GM04503 (cell line): ENCODE measurements around the gene PNMT.

Experiments used
- DNase-seq: peaks from one replicate; pipeline ENCODE4 v3.0.0-alpha.2; 2012; ENCODE audit warnings: low read depth

Gene PNMT

GRCh38 chr17:39653662-39654331, 14.5 kb upstream of the PNMT start:
- no peak for DNase-seq

DNA sequence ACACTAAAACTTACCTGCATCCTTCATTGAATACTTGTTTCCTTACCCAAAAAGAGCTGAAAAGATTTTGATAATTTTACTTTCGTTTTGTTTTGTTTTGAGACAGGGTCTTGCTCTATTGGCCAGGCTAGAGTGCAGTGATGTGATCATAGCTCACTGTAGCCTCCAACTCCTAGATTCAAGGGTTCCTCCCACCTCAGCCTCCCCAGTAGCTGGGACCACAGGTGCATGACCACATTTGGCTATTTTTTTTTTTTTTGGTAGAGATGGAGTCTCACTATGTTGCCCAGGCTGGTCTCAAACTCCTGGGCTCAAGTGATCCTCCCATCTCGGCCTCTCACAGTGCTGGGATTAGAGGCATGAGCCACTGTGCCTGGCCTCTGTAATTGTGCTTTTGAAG, 13.1 kb upstream of the PNMT start:
- DNase-seq: no peak

DNA sequence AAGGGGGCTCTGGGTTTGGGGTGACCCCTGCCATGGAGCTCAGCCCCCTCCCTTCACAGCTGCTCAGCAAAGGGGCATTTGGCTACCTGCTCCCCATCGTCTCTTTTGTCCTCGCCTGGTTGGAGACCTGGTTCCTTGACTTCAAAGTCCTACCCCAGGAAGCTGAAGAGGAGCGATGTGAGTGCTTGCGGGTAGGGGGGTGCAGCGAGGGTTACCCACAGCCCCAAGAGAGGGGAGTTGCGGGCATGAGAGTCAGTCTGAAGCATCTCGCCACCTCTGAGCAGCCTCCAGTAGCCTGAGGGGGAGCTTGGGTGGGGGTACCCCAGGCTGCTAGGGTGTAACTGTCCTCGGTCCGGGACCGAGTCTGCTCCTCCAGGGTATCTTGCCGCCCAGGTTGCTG, 9.9 kb upstream of the PNMT start:
- no peak for DNase-seq

GRCh38 chr17:39658760-39659159, 9.5 kb upstream of the PNMT start:
- DNase-seq: no peak

DNA sequence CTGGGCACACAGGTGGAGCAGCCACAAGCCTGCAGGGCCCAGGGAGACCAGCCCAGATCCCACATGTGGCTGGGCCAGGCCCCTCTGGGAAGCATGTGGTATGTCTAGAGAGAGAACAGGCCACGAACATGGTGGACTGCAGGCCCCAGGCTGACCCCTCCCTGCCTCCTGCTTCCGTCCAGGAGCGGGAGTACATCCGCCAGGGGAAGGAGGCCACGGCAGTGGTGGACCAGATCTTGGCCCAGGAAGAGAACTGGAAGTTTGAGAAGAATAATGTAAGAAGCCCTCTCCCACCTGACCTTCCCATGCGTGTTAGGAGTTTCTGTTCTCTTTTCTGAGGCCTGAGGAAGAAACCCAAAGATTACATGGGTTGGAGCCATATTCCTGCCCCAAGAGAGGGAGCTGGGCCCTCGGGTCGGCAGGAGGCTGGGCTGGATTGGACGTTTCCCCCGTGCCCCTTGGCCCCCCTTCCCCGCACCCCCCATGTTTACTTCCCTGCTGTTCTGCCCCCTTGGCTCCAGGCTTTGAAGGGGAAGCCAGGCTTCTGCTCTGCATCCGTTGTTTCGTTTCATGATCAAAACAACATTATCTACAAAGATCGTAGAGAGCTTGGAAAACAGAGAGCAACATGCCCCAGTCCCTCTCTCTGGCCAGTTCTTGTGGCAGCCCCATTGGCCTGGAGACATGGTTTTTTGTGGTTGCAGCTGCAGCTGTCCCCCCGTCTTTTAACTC, 8.8 kb upstream of the PNMT start:
- DNase-seq: no peak

GRCh38 chr17:39660011-39660360, 8.3 kb upstream of the PNMT start:
- DNase-seq: no peak

DNA sequence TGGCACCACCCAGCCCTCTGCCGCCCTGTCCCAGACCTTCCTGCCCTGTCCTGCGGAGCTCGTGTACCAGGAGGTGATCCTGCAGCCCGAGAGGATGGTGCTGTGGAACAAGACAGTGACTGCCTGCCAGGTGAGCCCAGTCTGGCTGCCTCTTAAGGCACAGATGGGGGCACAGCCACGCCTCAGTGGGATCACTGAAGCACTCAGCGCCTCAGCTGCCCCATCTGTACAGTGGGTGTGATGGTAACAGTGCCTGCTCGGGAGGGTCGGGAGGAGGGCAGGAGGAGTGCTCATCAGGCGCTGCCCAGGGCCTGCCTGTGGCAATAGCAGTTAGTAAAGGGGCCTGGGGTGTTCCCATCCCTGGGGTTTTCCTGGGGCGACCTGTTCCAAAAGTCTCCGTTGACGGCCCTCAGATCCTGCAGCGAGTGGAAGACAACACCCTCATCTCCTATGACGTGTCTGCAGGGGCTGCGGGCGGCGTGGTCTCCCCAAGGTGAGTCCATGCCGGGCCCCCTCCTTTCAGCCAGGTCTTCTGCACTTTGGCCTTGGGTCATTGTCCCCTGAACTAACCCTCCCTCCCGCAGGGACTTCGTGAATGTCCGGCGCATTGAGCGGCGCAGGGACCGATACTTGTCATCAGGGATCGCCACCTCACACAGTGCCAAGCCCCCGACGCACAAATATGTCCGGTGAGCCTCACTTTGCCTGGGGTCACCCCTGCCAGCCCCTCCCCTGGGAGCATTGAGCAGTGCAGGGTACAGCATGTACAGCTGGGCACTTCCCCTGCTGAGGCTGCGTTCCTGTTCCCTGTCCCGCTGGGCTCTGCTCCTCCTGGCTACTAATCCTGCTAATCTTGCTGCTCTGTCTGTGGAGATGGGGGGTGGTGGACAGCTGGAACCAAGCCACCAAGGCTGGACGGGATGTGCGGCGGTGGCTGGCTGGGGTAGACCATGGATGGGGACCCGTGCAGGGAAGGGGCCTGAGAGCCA, 7.6 kb upstream of the PNMT start:
- DNase-seq: no peak

GRCh38 chr17:39661744-39662541, 6.3 kb upstream of the PNMT start:
- no peak for DNase-seq

DNA sequence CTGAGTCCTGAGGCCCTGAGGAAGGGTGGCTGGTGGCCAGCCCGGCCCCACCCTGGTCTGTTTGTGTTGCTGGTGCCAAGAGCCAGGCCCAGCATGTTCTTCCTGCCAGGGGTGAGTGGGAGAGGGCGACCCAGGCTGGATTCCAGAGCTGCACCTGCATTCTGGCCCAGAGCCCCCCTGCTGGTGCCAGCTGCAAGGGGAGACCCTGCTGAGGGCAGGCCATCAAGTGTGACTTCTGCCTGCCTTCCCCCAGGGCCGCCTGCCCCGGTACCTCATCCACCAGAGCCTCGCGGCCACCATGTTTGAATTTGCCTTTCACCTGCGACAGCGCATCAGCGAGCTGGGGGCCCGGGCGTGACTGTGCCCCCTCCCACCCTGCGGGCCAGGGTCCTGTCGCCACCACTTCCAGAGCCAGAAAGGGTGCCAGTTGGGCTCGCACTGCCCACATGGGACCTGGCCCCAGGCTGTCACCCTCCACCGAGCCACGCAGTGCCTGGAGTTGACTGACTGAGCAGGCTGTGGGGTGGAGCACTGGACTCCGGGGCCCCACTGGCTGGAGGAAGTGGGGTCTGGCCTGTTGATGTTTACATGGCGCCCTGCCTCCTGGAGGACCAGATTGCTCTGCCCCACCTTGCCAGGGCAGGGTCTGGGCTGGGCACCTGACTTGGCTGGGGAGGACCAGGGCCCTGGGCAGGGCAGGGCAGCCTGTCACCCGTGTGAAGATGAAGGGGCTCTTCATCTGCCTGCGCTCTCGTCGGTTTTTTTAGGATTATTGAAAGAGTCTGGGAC, 5.5 kb upstream of the PNMT start:
- no peak for DNase-seq

GRCh38 chr17:39663340-39663687, 4.9 kb upstream of the PNMT start:
- no peak for DNase-seq

- no peak for DNase-seq
Observed at GRCh38 chr17:39663688-39664580, 4.3 kb upstream of the PNMT start.

DNA sequence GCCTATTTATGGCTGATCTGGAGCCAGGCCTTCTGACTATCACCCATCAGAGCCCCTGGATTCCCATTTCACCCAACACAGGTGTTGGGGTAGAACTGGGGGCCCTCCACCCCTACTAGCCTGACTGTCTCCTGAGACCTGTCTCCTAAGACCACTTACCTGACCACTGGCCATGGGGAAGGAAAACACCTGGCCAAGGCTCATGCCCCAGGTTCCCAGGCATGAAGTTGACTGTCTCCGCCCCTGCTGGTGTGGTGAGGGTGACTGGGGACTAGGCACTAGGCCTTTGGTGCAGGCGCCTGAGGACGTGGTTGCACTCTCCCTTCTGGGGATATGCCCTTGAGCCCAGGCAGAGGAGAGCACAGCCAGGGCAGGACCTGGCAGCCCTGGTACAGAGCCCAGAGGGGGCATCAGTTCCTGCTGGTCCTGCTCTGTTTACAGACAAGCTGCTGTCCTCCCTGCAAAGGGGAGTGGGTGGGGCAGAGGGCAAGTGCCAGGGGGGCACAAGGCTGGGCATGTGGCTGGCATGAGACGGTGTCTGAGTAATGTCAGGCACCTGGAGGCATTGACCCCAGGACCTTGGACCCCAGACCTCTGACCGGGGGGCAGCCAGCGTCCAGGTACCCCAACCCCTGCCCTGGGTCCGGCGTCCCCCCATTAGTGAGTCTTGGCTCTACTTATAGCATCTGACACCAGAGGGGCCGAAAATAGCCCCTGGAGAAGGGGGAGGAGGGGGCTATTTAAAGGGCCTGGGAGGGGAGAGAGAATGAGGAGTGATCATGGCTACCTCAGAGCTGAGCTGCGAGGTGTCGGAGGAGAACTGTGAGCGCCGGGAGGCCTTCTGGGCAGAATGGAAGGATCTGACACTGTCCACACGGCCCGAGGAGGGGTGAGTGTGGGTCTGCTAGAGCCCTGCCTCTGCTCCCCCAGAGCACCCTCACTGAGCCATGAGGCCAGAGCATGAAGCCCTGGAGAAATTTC, 3.4 kb upstream of the PNMT start, which contains the start of gene TCAP:
TCAP (plus strand) TSS at position 769 of the 981 bp plus-strand sequence; CDS start at position 780, 11 bp downstream.
- no peak for DNase-seq

- DNase-seq: no peak
Observed at GRCh38 chr17:39665642-39666224, 2.5 kb upstream of the PNMT start.

DNA sequence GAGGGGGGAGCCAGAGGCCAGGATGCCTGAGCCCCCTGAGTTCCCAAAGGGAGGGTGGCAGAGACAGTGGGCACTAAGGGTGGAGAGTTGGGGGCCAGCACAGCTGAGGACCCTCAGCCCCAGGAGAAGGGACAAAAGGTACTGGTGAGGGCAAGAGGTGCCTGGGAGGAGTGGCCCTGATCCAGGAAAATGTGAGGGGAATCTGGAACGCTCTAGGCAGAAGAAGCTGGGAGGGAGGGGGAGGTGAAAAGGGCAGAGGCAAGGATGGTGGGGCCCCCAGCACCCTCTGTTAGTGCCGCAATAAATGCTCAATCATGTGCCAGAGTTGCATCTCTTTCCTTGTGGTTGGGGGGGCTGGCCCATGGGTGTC, 2.0 kb upstream of the PNMT start:
- DNase-seq: no peak

- DNase-seq: no peak
Observed at GRCh38 chr17:39666601-39667261, 1.5 kb upstream of the PNMT start.

DNA sequence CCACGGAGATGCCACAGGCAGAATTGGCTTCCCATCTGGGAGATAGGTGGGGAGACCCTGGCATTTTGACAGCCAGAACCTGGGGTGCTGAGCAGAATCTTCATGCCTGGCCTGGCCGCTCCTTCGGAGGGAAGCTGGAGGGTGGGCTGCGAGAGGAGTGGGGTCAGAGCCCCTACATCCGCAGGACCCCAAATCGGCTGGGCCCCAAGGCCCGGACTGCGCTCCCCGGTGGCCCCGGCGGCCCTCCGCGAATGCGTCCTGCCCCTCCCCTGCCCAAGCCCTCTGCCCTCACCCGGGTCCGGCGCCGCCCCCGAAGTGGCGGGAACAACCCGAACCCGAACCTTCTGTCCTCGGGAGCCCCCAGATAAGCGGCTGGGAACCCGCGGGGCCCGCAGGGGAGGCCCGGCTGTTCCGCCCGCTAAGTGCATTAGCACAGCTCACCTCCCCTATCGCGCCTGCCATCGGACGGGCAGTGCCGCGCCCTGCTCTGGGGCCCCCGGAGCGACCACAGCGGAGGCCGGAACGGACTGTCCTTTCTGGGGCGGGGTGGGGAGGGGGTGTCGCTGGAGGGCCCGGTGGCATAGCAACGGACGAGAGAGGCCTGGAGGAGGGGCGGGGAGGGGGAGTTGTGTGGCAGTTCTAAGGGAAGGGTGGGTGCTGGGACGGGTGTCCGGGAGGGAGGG, 850 bp upstream of the PNMT start:
- DNase-seq: no peak
